GM21529 (cell line): ENCODE results near the gene C19orf73.
"Not testable (repeated sequence)": the region's sequence is repeated elsewhere in the genome, so short reads cannot be mapped to it uniquely, and the experiment has no call there.

Experiments used
- ATAC-seq: cut with Tn5 transposase; IDR thresholded peaks from one replicate; pipeline ENCODE4 v1.9.1; 2021; ENCODE audit not compliant: unreplicated experiment

Gene C19orf73

DNA sequence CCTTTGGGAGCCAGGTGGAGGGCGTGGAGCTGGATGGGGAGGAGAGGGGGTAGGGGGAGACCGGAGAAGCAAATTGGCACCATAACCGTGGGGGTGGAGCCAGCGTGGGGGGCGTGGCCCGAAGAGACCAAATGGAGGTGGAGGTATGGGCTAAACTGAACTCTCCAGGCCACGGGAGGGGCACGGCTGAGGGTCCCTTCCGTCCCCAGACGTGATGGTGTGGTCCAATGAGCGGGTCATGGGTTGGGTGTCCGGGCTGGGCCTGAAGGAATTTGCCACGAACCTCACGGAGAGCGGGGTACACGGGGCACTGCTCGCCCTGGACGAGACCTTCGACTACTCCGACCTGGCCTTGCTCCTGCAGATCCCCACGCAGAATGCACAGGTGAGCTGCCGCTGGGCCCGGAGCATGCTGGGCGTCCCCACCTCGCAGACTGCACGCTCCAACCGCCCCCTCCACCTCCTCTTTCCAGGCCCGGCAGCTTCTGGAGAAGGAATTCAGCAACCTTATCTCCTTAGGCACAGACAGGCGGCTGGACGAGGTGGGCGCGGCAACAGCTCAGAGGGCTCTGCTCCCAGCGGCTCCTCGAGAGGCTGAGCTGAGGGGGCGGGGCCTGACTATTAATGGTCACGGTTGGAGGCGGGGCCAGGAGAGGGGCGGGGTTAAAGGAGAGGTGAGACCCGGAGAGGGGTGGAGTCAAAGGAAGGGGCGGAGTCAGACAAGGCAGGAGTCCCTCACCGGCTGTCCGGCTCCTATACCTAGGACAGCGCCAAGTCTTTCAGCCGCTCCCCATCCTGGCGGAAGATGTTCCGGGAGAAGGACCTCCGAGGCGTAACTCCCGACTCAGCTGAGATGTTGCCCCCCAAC, 30.1 kb upstream of the C19orf73 start:
- ATAC-seq, result no peak

DNA sequence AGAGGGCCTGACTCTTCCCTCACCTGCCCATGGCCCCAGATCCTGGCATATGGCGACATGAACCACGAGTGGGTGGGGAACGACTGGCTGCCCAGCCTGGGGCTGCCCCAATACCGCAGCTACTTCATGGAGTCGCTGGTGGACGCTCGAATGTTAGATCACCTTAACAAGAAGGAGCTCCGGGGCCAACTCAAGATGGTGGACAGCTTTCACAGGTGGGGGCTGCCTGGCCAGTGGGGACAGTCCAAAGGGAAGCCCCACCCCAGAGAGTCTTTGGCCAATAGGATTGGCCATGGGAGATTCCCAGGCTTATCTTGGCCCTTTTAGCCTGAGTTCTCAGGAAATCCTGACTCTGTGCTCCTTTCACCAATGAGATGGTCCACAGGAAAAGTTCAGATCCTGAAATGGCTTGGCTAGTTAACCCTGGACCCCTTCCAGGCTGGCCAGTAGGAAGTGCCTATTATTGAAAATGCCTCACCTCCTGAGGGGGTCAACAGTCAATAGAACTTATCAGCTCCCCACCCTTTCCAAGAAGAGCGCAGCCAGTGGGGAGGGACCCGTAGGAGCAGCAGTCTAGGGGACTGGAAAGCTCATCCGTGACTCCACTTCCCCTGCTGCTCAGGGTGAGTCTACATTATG, 29.2 kb upstream of the C19orf73 start:
- ATAC-seq, result no peak

DNA sequence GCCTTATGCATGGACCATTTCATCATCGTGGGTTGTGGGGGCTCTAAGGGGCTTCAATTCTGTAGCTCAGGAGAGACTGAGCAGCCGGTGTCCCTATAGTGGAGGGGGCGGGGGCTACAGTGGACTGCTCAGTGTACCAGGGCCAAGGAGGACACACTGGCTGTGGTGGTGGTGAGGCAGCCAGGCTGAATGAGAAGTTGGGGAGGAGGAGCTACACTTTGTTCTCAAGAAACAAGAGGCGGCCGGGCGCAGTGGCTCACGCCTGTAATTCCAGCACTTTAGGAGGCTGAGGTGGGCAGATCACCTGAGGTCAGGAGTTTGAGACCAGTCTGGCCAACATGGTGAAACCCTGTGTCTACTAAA, 27.4 kb upstream of the C19orf73 start:
- ATAC-seq, result not testable (repeated sequence)

DNA sequence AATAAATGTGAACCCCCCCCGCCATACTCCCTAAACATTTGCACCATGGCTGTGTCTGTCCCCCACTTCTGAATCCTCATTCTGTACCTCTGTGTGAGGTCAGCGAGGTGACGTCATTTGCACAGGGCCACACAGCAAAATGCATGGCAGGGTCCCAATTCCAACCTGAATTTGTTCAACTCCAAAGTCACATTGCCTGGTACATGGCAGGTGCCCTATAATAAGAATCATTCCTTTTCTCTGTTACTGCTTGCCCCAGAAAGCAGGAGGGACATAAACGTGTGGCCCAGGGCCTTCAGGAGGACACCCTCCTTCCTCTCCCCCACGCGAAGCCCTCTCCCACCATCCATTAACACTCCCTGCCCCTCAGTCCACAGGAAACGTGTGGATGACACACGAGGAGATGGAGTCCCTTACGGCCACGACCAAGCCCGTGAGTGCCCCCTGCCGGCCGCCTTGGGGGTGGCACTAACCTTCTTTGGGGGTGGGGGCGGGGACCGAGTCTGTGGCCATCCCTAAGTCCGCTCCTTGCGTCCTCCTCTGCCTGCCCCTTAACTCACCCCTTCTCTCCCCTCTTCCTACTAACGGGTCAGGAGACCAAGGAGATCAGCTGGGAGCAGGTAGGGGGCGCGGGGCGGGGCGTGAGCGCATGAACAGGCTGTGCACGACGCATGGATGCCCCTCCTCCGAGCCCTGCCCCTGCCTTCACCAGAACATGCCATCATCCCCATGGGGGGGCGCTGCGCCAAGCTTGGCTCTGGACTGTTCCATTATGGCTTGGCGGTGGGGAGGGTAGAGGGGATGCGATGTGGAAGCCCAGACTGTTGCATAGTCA, 26.8 kb upstream of the C19orf73 start:
- no peak for ATAC-seq

DNA sequence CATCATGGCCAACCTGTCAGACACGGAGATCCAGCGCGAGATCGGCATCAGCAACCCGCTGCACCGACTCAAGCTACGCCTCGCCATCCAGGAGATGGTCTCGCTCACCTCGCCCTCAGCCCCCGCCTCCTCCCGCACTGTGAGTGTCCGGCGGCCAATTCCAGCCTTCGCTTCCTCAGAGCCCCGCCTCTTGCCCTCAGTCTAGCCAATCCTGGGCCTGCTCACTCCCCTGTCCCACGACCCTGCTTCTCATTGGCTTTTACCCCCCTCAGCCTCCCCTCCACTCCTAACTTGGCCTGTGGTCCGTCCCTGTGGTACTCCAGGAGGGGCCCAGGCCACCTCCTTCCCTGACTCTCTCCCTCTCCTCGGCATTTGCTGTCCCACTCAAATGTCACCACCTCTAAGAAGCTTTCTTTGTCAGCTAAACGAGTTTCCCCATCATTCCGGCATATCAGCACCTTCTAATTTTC, 24.0 kb upstream of the C19orf73 start:
- peak; percentile 70 for ATAC-seq

DNA sequence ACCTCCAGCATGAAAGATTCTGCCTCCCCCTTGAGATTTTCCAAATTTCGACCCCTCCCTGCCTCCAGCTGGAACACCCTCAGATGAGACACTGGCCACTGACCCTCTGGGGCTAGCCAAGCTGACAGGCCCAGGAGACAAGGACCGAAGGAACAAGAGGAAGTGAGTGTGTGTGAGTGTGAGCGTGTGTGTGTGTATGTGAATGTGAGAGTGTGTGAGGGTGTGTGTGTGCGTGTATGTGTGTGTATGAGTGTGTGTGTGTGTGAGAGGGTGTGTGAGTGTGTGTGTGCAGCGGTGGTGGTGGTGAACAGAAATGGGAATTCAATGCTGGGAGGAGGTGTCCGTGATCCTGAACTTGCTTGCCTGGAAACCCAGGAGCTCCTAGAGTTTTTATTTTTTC, 22.4 kb upstream of the C19orf73 start:
- no peak for ATAC-seq

DNA sequence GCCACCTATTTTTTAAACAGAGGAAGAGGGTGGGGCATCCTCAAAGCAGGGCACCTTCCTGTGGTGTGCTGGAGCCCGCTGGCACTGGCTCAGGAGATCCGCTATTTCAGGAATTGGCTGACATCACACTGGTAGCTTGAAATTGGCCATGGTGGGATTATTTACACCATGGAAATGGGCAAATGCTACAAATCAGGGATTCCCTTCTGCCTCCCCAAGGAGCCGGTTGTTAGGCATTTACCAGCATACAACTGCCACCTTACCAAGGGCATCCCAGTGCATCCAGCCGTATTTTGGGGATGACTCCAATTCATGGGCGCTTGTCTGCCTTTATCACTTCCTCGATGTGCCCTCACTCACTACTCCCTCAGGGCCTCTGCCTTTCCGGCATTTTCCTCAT, 22.0 kb upstream of the C19orf73 start:
- ATAC-seq, result no peak

DNA sequence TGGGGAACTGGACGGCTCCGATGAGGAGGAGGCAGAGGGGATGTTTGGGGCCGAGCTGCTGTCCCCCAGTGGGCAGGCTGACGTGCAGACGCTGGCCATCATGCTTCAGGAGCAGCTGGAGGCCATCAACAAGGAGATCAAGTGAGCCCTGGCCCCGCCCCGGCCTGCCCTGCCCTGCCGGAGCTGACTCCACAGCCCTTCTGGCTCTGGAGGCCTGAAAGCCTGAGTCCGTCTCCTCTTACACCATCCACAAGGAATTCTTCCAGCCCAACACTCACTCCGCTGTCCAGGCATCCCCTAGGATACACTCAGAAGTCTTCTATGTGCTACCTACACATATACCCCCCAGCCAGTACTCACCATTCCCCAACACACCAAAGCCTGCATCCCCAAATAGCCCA, 17.8 kb upstream of the C19orf73 start:
- ATAC-seq, result no peak

DNA sequence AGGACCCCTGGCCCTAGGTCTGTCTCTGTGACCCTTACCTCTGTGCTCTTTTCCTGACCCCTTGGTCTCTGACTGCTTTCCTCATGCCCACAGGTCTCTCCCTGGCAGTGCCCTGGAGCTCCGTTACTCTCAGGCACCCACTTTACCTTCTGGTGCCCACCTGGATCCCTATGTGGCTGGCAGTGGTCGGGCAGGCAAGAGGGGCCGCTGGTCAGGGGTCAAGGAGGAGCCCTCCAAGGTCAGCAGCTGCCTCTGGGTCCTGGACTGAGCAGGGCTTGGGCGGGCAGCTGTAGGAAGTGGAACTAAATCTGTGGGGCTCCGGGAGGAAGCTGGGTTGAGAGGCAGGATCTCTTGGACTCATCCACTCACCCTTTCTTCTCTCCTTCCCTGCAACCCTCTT, 16.7 kb upstream of the C19orf73 start:
- no peak for ATAC-seq

DNA sequence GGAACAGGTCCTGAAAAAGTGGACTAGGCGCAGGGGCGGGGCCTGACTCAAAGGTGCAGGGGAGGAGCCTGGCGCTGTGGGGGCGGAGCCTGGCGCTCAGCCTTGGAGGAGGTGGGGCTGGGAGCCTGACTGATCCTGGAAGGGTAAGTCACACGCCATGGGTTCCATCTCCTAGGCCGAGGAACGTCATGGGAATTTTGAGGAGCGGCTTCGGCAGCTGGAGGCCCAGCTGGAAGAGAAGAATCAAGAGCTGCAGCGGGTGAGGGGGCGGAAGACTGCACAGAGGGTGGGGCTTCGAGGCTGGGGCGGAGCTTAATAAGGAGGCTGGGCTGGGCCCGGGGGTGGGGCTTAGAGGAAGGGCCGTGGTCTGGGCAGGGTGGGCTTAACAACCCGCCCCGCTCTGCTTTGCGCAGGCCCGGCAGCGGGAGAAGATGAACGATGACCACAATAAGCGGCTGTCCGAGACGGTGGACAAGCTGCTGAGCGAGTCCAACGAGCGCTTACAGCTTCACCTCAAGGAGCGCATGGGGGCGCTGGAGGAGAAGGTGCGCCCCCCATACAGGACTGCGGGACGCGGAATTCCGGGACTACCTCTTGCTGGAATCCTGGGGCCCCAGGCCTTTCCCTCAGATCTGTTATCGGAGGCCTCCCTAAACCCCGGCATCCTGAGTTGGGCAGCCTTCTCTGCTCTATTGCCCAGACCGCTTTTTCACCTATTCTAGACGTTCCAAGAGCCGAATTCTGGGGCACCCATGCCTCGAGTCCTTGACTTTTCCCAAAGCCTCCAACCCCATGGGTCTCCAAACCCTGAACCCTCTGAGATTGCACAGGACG, 14.9 kb upstream of the C19orf73 start:
- ATAC-seq, result no peak

DNA sequence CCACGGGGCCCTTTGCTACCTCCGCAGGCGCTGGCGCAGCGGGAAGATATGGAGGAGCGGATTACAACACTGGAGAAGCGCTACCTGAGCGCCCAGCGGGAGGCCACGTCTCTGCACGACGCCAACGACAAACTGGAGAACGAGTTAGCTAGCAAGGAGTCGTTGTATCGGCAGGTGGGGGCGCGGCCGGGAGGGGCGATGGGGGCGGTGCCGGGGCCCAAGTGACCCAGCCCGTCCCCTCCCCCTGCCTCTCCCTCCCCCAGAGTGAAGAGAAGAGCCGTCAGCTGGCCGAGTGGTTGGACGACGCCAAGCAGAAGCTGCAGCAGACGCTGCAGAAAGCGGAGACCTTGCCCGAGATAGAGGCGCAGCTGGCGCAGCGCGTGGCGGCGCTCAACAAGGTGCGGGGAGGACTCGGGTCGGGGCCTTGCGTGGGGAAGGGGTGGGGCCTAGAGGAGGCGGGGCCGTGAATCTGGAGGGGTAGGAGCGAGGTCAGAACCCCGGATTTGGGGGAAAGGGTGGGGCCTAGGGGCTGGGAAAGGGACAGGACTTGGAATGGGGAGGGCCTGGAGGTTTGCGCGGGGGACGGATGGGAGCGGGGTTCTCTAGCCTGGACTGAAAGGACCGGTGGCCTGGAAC, 14.1 kb upstream of the C19orf73 start:
- no peak for ATAC-seq

DNA sequence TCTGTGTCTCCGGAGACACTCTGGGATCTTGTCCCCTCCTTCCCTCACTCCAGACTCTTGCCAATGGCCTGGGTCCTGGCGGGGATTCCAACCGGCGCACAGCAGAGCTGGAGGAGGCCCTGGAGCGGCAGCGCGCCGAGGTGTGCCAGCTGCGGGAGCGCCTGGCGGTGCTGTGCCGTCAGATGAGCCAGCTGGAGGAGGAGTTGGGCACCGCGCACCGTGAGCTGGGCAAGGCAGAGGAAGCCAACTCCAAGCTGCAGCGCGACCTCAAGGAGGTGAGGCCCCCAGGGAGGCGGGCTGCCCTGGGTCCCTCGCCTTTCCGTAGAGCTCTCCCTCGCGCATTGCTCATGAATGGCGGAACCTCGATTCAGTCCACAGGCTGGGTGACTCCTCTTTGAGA, 11.4 kb upstream of the C19orf73 start:
- no peak for ATAC-seq

DNA sequence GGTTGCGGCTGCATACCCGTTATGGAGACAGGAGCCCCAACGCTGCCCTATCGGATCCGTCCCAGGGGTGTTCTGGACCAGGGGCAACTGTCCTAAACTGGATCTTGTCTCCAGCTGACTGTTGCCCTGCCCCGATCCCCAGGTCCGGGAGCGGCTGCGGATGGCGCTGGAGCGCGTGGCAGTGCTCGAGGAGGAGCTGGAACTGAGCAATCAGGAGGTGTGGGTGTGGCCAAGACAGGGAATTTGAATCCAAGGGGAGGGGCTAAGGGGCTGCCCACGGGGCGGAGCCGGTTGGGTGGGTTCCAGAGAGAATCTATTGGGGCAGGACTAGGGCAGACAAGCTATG, 10.3 kb upstream of the C19orf73 start:
- no peak for ATAC-seq

DNA sequence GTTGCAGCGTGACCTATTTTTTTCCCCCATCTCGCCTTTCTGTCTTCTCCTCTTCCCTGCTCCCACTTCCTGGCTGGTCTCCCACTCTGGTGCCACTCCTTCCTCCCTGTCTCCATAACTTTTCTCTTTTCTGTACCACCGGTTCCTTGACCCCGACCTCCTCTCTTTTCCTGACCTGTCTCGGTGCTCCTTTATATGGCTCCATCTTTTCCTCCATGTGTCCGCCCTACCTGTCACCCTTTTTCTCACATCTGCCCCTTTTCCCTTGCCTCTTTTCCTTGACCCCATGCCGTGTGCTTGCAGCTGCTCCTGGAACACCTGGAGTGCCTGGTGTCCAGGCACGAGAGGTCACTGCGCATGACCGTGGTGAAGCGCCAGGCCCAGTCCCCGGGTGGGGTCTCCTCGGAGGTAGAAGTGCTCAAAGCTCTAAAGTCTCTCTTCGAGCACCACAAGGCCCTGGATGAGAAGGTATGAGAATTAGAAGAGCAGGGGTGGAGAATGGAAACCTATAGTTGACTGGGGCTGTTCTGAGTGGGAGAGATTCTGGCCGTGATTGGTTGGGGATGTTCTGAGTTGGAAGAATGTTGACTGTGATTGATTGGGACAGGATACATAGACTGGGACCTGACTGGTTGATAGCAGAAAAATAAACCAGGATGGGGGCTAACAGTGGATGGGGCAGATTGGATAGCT, 9.7 kb upstream of the C19orf73 start:
- no peak for ATAC-seq

DNA sequence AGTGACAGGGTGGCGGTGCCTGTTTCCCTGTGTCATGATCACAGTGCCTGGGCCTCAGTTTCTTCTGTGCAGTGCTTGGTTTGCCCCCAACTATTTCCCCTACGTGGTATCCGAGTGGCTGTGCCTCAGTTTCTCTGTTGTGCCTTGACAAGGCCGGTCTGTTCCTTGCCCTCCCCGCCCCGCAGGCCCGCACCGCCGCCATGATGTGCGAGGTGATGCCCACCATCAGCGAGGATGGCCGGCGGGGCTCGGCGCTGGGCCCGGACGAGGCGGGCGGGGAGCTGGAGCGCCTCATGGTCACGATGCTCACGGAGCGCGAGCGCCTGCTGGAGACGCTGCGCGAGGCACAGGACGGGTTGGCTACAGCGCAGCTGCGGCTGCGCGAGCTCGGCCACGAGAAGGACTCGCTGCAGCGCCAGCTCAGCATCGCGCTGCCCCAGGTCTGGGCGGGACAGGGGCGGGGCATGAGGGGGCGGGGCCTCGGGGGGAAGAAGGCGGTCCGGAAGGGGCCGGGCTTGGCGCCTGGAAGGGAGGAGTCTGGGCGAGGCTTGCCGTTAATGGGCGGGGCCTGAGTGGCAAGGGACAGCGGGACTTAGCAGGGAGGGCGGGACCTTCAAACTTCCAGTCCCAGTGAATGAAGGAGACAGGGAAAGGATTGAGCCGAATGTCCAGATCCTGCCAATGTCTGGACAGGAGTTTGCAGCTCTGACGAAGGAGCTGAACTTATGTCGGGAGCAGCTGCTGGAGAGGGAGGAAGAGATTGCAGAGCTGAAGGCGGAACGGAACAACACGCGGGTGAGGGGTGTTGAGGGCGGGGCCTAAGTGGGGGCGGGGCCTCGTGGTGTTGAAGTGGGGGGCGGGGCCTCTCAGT, 9.0 kb upstream of the C19orf73 start:
- peak; percentile 90 for ATAC-seq

DNA sequence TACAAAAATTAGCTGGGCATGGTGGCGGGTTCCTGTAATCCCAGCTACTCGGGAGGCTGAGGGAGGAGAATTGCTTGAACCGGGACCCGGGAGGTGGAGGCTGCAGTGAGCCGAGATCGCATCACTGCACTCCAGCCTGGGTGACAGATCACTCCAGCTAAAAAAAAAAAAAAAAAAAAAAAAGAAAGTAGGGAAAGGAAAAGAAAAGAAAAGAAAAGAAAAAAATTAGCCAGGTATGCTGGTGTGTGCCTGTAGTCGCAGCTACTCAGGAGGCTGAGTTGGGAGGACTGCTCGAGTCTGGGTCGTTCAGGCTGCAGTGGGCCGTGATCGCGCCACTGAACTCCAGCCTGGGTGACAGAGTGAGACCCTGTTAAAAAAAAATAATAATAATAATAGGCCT, 8.3 kb upstream of the C19orf73 start:
- not testable (repeated sequence) for ATAC-seq

DNA sequence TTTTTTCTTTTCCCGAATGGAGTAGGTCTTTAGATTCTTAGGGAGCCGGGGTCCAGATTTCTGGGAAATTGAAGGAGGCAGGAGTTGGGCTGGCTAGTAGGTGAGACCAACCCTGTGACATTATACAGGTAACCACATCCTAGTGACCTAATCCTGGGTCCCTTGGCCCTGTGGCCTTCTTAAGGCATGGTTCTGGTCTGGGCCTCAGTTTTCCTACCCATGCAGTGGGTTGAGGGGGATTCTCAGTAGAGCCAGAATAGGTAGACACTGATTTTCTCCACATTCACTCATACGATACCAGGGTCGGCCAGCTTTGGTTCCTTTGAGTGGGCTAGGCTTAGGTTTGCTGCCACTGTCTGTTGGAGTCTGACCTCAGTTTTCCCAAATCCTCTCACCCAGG, 7.6 kb upstream of the C19orf73 start:
- no peak for ATAC-seq

DNA sequence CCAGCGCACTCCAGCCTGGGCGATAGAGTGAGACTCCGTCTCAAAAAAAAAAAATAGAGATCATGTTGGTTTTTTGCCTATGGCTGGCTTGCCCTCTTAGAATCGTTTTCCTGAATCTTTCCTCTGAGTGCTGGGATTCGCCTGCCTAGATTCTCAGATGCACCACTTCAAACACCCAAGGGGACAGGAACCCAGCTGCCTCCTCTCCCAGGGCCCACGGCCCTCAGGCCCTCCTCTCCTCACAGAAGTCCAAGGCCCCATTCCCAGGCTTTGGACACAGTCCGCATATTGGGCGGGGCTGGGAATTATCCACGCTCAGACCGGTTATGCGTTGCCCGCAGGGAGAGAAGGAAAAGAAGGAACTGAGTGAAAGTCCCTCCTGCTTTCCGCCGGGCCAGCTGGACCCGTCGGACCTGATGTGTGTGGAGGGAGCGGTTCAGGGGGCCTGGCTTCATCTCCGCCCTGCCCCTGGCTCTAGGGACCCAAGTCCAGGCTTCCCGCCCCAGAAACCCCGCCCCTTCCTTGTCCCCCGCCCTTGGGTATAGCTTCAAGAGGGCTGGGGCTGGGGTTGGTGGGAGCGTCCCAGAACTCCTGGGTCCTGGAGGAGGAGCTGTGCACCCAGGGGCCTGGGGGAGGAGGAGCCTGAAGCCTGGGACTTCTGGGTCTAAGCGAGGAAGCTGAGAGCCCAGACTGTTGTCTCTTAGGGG, 6.2 kb upstream of the C19orf73 start:
- ATAC-seq, result no peak
